ENCODE data around the gene HACD2.
A peak's percentile ranks its signal among the peaks of the same experiment; 100 is the strongest.
"Not testable (repeated sequence)": the region's sequence is repeated elsewhere in the genome, so short reads cannot be mapped to it uniquely, and the experiment has no call there.

The HACD2 gene

GRCh38 chr3:123584988-123585937 is at the start of gene HACD2:
Gene HACD2, minus strand, starts transcription at chr3:123585053. Its CDS starts 26 bp downstream, at chr3:123585027.
- peak; percentile 95 for DNase-seq

- DNase-seq, result no peak
Observed at GRCh38 chr3:123634149-123635051, 49.5 kb upstream of the HACD2 start.

GRCh38 chr3:123633530-123633929 is 48.7 kb upstream of the HACD2 start:
- DNase-seq, result no peak

GRCh38 chr3:123632161-123632655 is 47.4 kb upstream of the HACD2 start:
- no peak for DNase-seq

GRCh38 chr3:123629747-123630047 is 44.8 kb upstream of the HACD2 start:
- no peak for DNase-seq

GRCh38 chr3:123628996-123629746 is 44.3 kb upstream of the HACD2 start:
- no peak for DNase-seq

- no peak for DNase-seq
Observed at GRCh38 chr3:123627673-123628670, 43.1 kb upstream of the HACD2 start.

- DNase-seq, result no peak
Observed at GRCh38 chr3:123626881-123627280, 42.0 kb upstream of the HACD2 start.

GRCh38 chr3:123624302-123624701 is 39.4 kb upstream of the HACD2 start:
- no peak for DNase-seq

- no peak for DNase-seq
Observed at GRCh38 chr3:123623346-123623880, 38.6 kb upstream of the HACD2 start.

GRCh38 chr3:123622766-123623165 is 37.9 kb upstream of the HACD2 start:
- DNase-seq, result no peak

- no peak for DNase-seq
Observed at GRCh38 chr3:123621850-123622189, 37.0 kb upstream of the HACD2 start.

- no peak for DNase-seq
Observed at GRCh38 chr3:123621186-123621849, 36.5 kb upstream of the HACD2 start.

- no peak for DNase-seq
Observed at GRCh38 chr3:123620343-123620742, 35.5 kb upstream of the HACD2 start.

GRCh38 chr3:123618768-123619484 is 34.1 kb upstream of the HACD2 start:
- DNase-seq, result peak; percentile 32

GRCh38 chr3:123618076-123618708 is 33.3 kb upstream of the HACD2 start:
- no peak for DNase-seq

GRCh38 chr3:123616593-123616992 is 31.7 kb upstream of the HACD2 start:
- no peak for DNase-seq

GRCh38 chr3:123613543-123613942 is 28.7 kb upstream of the HACD2 start:
- no peak for DNase-seq

GRCh38 chr3:123611674-123612073 is 26.8 kb upstream of the HACD2 start:
- not testable (repeated sequence) for DNase-seq

GRCh38 chr3:123611082-123611481 is 26.2 kb upstream of the HACD2 start:
- no peak for DNase-seq
